ENCODE data around the gene RHBDL1. TPM values are rescaled to one million over a fixed set of nuclear protein-coding genes. Genes with fewer than 3 reads are reported as not detected.

Gene RHBDL1
- total and polyA plus RNA-seq, 2 of the 8 experiments (the other 6 are each of a cell fraction or from before 2014, with no cell fraction given) = 4.0 to 8.1 TPM

DNA sequence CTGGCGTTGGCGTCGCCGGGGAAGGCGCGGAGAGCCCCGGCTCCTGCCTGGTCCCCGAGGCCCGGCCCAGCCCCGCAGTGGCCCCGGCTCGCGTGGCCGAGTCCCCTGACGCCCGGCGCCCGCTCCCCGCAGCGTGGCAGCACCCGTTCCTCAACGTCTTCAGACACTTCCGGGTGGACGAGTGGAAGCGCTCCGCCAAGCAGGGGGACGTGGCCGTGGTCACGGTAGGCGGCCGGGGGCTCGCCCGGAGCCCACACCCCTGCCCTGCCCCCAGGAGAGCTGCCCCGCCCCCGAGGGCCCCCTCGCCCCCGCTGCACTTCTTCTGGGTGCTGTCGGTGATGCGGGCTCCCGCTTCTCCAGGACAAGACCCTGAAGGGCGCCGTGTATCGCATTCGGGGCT, 25.8 kb upstream of the RHBDL1 start:
- Histone ChIP-seq H3K23ac (ENCODE audit: insufficient read length) (no peak overlapping the region), H3K79me1 (ENCODE audit: low read depth, low read length) (no peaks in the 10 kb centered on the region; the same call in 1 of the 2 replicates), H3K4me2 (ENCODE audit: insufficient read depth in 1 of 2, low read depth in 2 of 2, low read length in 2 of 2) (peak overlapping the region; percentile 67 to 86), H4K8ac (ENCODE audit: extremely low read depth, insufficient read depth, low read length) (no peak overlapping the region), H3K4me1 (replicated peaks in 1 of 4; ENCODE audit: control insufficient read depth in 3 of 4, insufficient read depth in 4 of 4, low read length in 3 of 4) (peaks cover 0 to 4% (median under 1%) of the 10 kb centered on the region in 4 experiments; a peak in 4 of 7 replicates), H3K27me3 (replicated peaks in 1 of 4; ENCODE audit: control insufficient read depth in 3 of 4, extremely low read depth in 1 of 4, insufficient read depth in 3 of 4, low read length in 3 of 4) (no peaks in the 10 kb centered on the region), H2BK20ac (ENCODE audit: low read length) (no peak overlapping the region), H3K56ac (replicated peaks; ENCODE audit: insufficient read length, low read depth, low read length) (no peak overlapping the region), H2BK12ac (ENCODE audit: low read depth, low read length) (no peak overlapping the region), H3K18ac (ENCODE audit: extremely low read depth, low read length) (no peak overlapping the region), H3K9me3 (ENCODE audit: insufficient read depth in 2 of 2, low read depth in 1 of 2, low read length in 1 of 2) (no peaks in the 10 kb centered on the region), H3K9ac (replicated peaks in 1 of 4; ENCODE audit: extremely low read depth in 1 of 4, low read depth in 3 of 4, low read length in 3 of 4) (peak overlapping the region in 1 of 4 experiments; percentile 34; a peak in 3 of 7 replicates), H3K23me2 (ENCODE audit: low read depth, low read length) (peaks cover 7% of the 10 kb centered on the region), H2AK5ac (ENCODE audit: low read depth, low read length) (no peak overlapping the region), H3K4ac (replicated peaks; ENCODE audit: insufficient read length, low read depth, low read length) (no peak overlapping the region), H2BK5ac (ENCODE audit: low read depth, low read length) (no peak overlapping the region), H3K36me3 (ENCODE audit: control insufficient read depth in 2 of 4, insufficient read depth in 4 of 4, low read length in 3 of 4) (peaks cover 0 to 9% (median 1%) of the 10 kb centered on the region in 4 experiments; a peak in 1 of 8 replicates), H3K14ac (ENCODE audit: insufficient read length) (no peak overlapping the region), H4K5ac (ENCODE audit: insufficient read length, low read depth, low read length) (no peak overlapping the region), H3K27ac (ENCODE audit: low read depth, low read length) (no peak overlapping the region), H4K20me1 (replicated peaks in 1 of 2; ENCODE audit: control insufficient read depth in 1 of 2, insufficient read depth in 2 of 2, low read length in 2 of 2) (peaks cover 0 to 9% of the 10 kb centered on the region in 2 experiments), H2BK120ac (replicated peaks; ENCODE audit: low read depth, low read length) (no peak overlapping the region), H4K91ac (replicated peaks; ENCODE audit: insufficient read length, low read length) (no peak overlapping the region), H2AFZ (ENCODE audit: low read length) (no peak overlapping the region), H3K79me2 (ENCODE audit: control insufficient read depth in 1 of 2, insufficient read depth in 2 of 2, low read length in 2 of 2) (no peaks in the 10 kb centered on the region), H3K4me3 (ENCODE audit: extremely low read depth in 1 of 4, insufficient read depth in 2 of 4, low read depth in 3 of 4, low read length in 4 of 4) (peak overlapping the region; percentile 59 to 76 (median 68)), H2BK15ac (ENCODE audit: low read length) (no peak overlapping the region)
- DNase-seq (ENCODE audit: low read depth in 1 of 2, low spot score in 2 of 2) (no peak), FAIRE-seq (no peak)
- ChIA-PET POLR2A (ENCODE audit: partially characterized antibody) (interaction anchor here (0.8 to 2.9 kb wide), 15 partner anchors 8 to 265 kb away, joined by 3 to 14 read pairs (median 4); partner anchors contain the start of genes METTL26, RHBDL1, RHOT2 and STUB1), CTCF (ENCODE audit: partially characterized antibody) (interaction anchor here (0.6 to 7.9 kb wide), 6 partner anchors 11 to 110 kb away, joined by 3 to 104 read pairs (median 13); partner anchors contain the start of gene RHOT2)
- TF ChIP-seq KDM4A (IDR thresholded peaks at IDR 0.05; ENCODE audit: low read depth, low read length, severe bottlenecking) = peak; percentile 13
- no peak for TF ChIP-seq EZH2 (IDR thresholded peaks at IDR 0.05; ENCODE audit: low read depth, low read length, severe bottlenecking)
- whole genome bisulfite sequencing, 2 experiments (ENCODE audit: extremely low coverage in 1 of 2, insufficient coverage in 1 of 2, insufficient read length in 1 of 2, insufficient replicate concordance in 2 of 2, low coverage in 1 of 2, low lambda C conversion rate in 2 of 2, missing lambda C conversion rate in 1 of 2) = 13% methylated on average over 30 of the region's 44 CpGs; no CpG with 5 or more reads in 1 of the 2 experiments
